ENCODE data around the gene ATIC.
"Not testable (repeated sequence)": the region's sequence is repeated elsewhere in the genome, so short reads cannot be mapped to it uniquely, and the experiment has no call there.

The ATIC gene

GRCh38 chr2:215311625-215312396 is at the start of gene ATIC:
Gene ATIC (plus strand): TSS chr2:215312059. CDS start chr2:215312143, 84 bp downstream.
- DNase-seq (ENCODE audit: low read depth): peak; percentile 80

- DNase-seq (ENCODE audit: low read depth): no peak
Measured at GRCh38 chr2:215262303-215262702, 49.6 kb upstream of the ATIC start.

GRCh38 chr2:215262741-215263362 is 49.0 kb upstream of the ATIC start:
- DNase-seq (ENCODE audit: low read depth): no peak

- DNase-seq (ENCODE audit: low read depth): no peak
Measured at GRCh38 chr2:215264374-215264773, 47.5 kb upstream of the ATIC start.

- DNase-seq (ENCODE audit: low read depth): peak; percentile 34
Measured at GRCh38 chr2:215269397-215270117, 42.3 kb upstream of the ATIC start.

- DNase-seq (ENCODE audit: low read depth): no peak
Measured at GRCh38 chr2:215270118-215270451, 41.8 kb upstream of the ATIC start.

GRCh38 chr2:215271446-215271845 is 40.4 kb upstream of the ATIC start:
- no peak for DNase-seq (ENCODE audit: low read depth)

- DNase-seq (ENCODE audit: low read depth): no peak
Measured at GRCh38 chr2:215272918-215273317, 38.9 kb upstream of the ATIC start.

- DNase-seq (ENCODE audit: low read depth): no peak
Measured at GRCh38 chr2:215274829-215275228, 37.0 kb upstream of the ATIC start.

- DNase-seq (ENCODE audit: low read depth): no peak
Measured at GRCh38 chr2:215275824-215276223, 36.0 kb upstream of the ATIC start.

GRCh38 chr2:215277944-215278343 is 33.9 kb upstream of the ATIC start:
- no peak for DNase-seq (ENCODE audit: low read depth)

- DNase-seq (ENCODE audit: low read depth): no peak
Measured at GRCh38 chr2:215280326-215280725, 31.5 kb upstream of the ATIC start.

- DNase-seq (ENCODE audit: low read depth): no peak
Measured at GRCh38 chr2:215283221-215283620, 28.6 kb upstream of the ATIC start.

GRCh38 chr2:215286309-215286708 is 25.6 kb upstream of the ATIC start:
- DNase-seq (ENCODE audit: low read depth): no peak

GRCh38 chr2:215288112-215288815 is 23.6 kb upstream of the ATIC start:
- no peak for DNase-seq (ENCODE audit: low read depth)

GRCh38 chr2:215290980-215291599 is 20.8 kb upstream of the ATIC start:
- DNase-seq (ENCODE audit: low read depth): no peak

- no peak for DNase-seq (ENCODE audit: low read depth)
Measured at GRCh38 chr2:215293879-215294278, 18.0 kb upstream of the ATIC start.

GRCh38 chr2:215299337-215299859 is 12.5 kb upstream of the ATIC start:
- DNase-seq (ENCODE audit: low read depth): no peak

- DNase-seq (ENCODE audit: low read depth): no peak
Measured at GRCh38 chr2:215301994-215302393, 9.9 kb upstream of the ATIC start.

- DNase-seq (ENCODE audit: low read depth): not testable (repeated sequence)
Measured at GRCh38 chr2:215311259-215311624, 617 bp upstream of the ATIC start.

- DNase-seq (ENCODE audit: low read depth): no peak
Measured at GRCh38 chr2:215313255-215313613, 1.4 kb downstream of the ATIC start.

- no peak for DNase-seq (ENCODE audit: low read depth)
Measured at GRCh38 chr2:215314896-215315295, 3.0 kb downstream of the ATIC start.

All from stimulated activated CD8-positive, alpha-beta memory T cell treated with anti-CD3 and anti-CD28 coated beads, Interleukin-12 subunit alpha, Interleukin-12 subunit beta, amount 100 ng/mL, for 1 hour (primary cell).